HepG2 (cell line): ENCODE data around the gene NOCT. TPM values are rescaled to one million over a fixed set of nuclear protein-coding genes. Genes with fewer than 3 reads are reported as not detected.
"Not testable (repeated sequence)": the region's sequence is repeated elsewhere in the genome, so short reads cannot be mapped to it uniquely, and the experiment has no call there.

Source experiments
- ATAC-seq: fragments of 200-7000 bp; cut with Tn5 transposase; 3 replicates; pipeline ENCODE4 v1.9.1; 2020; ENCODE audit warnings: mild to moderate bottlenecking, moderate library complexity
- BruUV-seq: library from RNA; stranded (reverse); fragments of 400-500 nt; replicated peaks from 2 replicates; lab custom pipeline; 2021; lab: Mats Ljungman, UMichigan
- CTCF ChIA-PET: fragments of 300-600 bp; formaldehyde crosslinking; extraction: SDS; loops from one replicate; lab custom pipeline; 2021; ENCODE audit warnings: low total read pairs, inconsistent platforms, low intra/inter-chr PET ratio; lab: Yijun Ruan, JAX
- POLR2A ChIA-PET: fragments of 350-600 bp; sonication (Branson Sonifier 250); formaldehyde crosslinking; loops from one replicate; lab custom pipeline; 2020; ENCODE audit warnings: antibody characterized with exemption, inconsistent platforms; lab: Yijun Ruan, JAX
- DNase-seq: peaks from one replicate; pipeline ENCODE4 v3.0.0-alpha.2; 2015; ENCODE audit warnings: low spot score
- FAIRE-seq: peaks from 3 replicates; lab custom pipeline; 2011; peaks lifted over from hg19 to GRCh38; lab: Jason Lieb, UNC
- H2AFZ ChIP-seq: one replicate; pipeline ENCODE4 v1.6.1; 2011; ENCODE audit warnings: low read length, inconsistent platforms
- H3K27ac ChIP-seq: fragments of 300-600 bp; 3 replicates; pipeline ENCODE4 v1.8.0; 2011; ENCODE audit warnings: mixed run types, mild to moderate bottlenecking, mixed read lengths, low read length, inconsistent platforms; ENCODE audit not compliant: insufficient read depth; ENCODE audit errors: extremely low read length
- H3K27me3 ChIP-seq, 2 experiments: fragments of 200-600 bp in 1 of 2; 2 replicates in 1 of 2; 3 replicates in 1 of 2; pipeline versions ENCODE4 v1.6.0 to v1.8.0; 2011; ENCODE audit warnings: low read length in 2 of 2, mild to moderate bottlenecking in 2 of 2, moderate library complexity in 2 of 2, inconsistent platforms in 1 of 2; ENCODE audit not compliant: insufficient read depth in 2 of 2, control insufficient read depth in 1 of 2
- H3K36me3 ChIP-seq, 2 experiments: fragments of 200-600 bp in 1 of 2; replicated peaks in 1 of 2; 2 replicates in 1 of 2; 3 replicates in 1 of 2; pipeline versions ENCODE4 v1.5.1 to v1.8.0; 2011; ENCODE audit warnings: low read length in 2 of 2, inconsistent platforms in 1 of 2; ENCODE audit not compliant: insufficient read depth in 2 of 2, control insufficient read depth in 1 of 2
- H3K4me1 ChIP-seq: 2 replicates; pipeline ENCODE4 v1.5.1; 2012; ENCODE audit warnings: low read length, inconsistent platforms; ENCODE audit not compliant: insufficient read depth
- H3K4me2 ChIP-seq: 2 replicates; pipeline ENCODE4 v1.6.0; 2011; ENCODE audit warnings: low read depth, low read length, inconsistent platforms
- H3K4me3 ChIP-seq, 3 experiments: fragments of 200-600 bp in 1 of 3; sonication (generic), shearing (Covaris generic) in 1 of 3; replicated peaks in 1 of 3; 2 replicates each; pipeline ENCODE4 v1.5.1; 2011 to 2016; ENCODE audit warnings: low read length in 3 of 3, inconsistent platforms in 2 of 3, low read depth in 2 of 3, mild to moderate bottlenecking in 2 of 3, control low read depth in 1 of 3, mixed read lengths in 1 of 3; ENCODE audit not compliant: insufficient read depth in 1 of 3
- H3K79me2 ChIP-seq: one replicate; pipeline ENCODE4 v1.6.1; 2011; ENCODE audit warnings: low read length, inconsistent platforms; ENCODE audit not compliant: insufficient read depth
- H3K9ac ChIP-seq: 2 replicates; pipeline ENCODE4 v1.6.0; 2011; ENCODE audit warnings: mild to moderate bottlenecking, low read depth, low read length, inconsistent platforms; ENCODE audit not compliant: insufficient read depth
- H3K9me3 ChIP-seq: 2 replicates; pipeline ENCODE4 v1.5.1; 2012; ENCODE audit warnings: mild to moderate bottlenecking, low read length
- H4K20me1 ChIP-seq: 2 replicates; pipeline ENCODE4 v1.6.0; 2011; ENCODE audit warnings: inconsistent platforms, mild to moderate bottlenecking, low read length, moderate library complexity; ENCODE audit not compliant: insufficient read depth
- HOMEZ ChIP-seq: IDR thresholded peaks from 2 replicates; pipeline ENCODE4 v1.6.1; 2016; ENCODE audit warnings: low read depth
- MXI1 ChIP-seq: IDR thresholded peaks from 3 replicates; pipeline ENCODE4 v1.6.1; 2012; ENCODE audit warnings: low read depth, low read length, inconsistent platforms, borderline replicate concordance
- MYPOP ChIP-seq: sonication (generic); formaldehyde crosslinking; IDR thresholded peaks from 2 replicates; pipeline ENCODE4 v1.8.1; 2023; ENCODE audit warnings: mild to moderate bottlenecking, moderate library complexity, missing genetic modification reagents
- RAD21 ChIP-seq: fragments of 450-650 bp; formaldehyde crosslinking; IDR thresholded peaks from 2 replicates; pipeline ENCODE4 v1.5.0; 2020; ENCODE audit warnings: mild to moderate bottlenecking
- RBM22 ChIP-seq: fragments of 200-400 bp; formaldehyde crosslinking; optimal IDR thresholded peaks from 2 replicates; pipeline ENCODE3; 2017; ENCODE audit warnings: mild to moderate bottlenecking, low read length, moderate library complexity
- SMC3 ChIP-seq: IDR thresholded peaks from 2 replicates; pipeline ENCODE4 v1.6.1; 2011; ENCODE audit warnings: low read length, improper control_type of control experiment
- SSRP1 ChIP-seq: IDR thresholded peaks from 2 replicates; pipeline ENCODE4 v1.6.1; 2016; ENCODE audit warnings: control low read depth
- TEAD3 ChIP-seq: optimal IDR thresholded peaks from 2 replicates; pipeline ENCODE3; 2016; ENCODE audit warnings: borderline replicate concordance
- TFAP4 ChIP-seq: sonication (generic); IDR thresholded peaks from 2 replicates; pipeline ENCODE4 v1.6.1; 2016; ENCODE audit warnings: low read depth, borderline replicate concordance
- ZNF660 ChIP-seq: sonication (generic); formaldehyde crosslinking; IDR thresholded peaks from 2 replicates; pipeline ENCODE4 v1.5.1; 2020; ENCODE audit warnings: mild to moderate bottlenecking, low read depth, missing genetic modification reagents, borderline replicate concordance
- ZNF747 ChIP-seq: sonication (generic); formaldehyde crosslinking; IDR thresholded peaks from 2 replicates; pipeline ENCODE4 v1.8.1; 2023; ENCODE audit warnings: missing genetic modification reagents, mild to moderate bottlenecking, borderline replicate concordance
- ZSCAN29 ChIP-seq: sonication (generic); formaldehyde crosslinking; conservative IDR thresholded peaks from 2 replicates; pipeline ENCODE4 v1.4.0; 2020; ENCODE audit warnings: mild to moderate bottlenecking, missing genetic modification reagents
- WGBS: methylation state at CpG from one replicate; pipeline ENCODE4 v1.1.6; 2017; ENCODE audit warnings: low lambda C conversion rate; 5-methylcytosine and 5-hydroxymethylcytosine counted together
- in situ Hi-C: cut with HindIII; loops from 2 replicates; pipeline ENCODE4 v1.10.0; 2017; ENCODE audit warnings: low pct_unique_long_range_greater_than_20kb; ENCODE audit not compliant: extremely low pct_ligation_motif_present
- intact Hi-C: fragments of 100-400 bp; cut with micrococcal nuclease; formaldehyde crosslinking; loops from one replicate; pipeline ENCODE4 v1.10.0; 2022; ENCODE audit not compliant: unreplicated experiment
- polyA plus RNA-seq, 8 experiments: library from polyadenylated mRNA; depleted of rRNA in 3 of 8; stranded (reverse) in 7 of 8; unstranded in 1 of 8; fragments of >200 nt; fragmentation: Illumina TruSeq in 4 of 8; extraction: Trizol in 4 of 8; gene quantifications; 2 replicates each; pipeline versions ENCODE4 v1.2.1 to v1.2.3, GENCODE V29; 2011 to 2016; ENCODE audit warnings: low read depth in 4 of 8, missing spikeins in 1 of 8, mixed read lengths in 1 of 8; ENCODE audit not compliant: insufficient read depth in 1 of 8
- total RNA-seq, 5 experiments: library from RNA; depleted of rRNA; stranded (reverse); fragments of >200 nt; fragmentation: Illumina TruSeq; extraction: Trizol; gene quantifications; 2 replicates each; pipeline ENCODE4 v1.2.3, GENCODE V29; 2016; ENCODE audit warnings: low read depth in 1 of 5

NOCT gene
- total and polyA plus RNA-seq, 2 of the 13 experiments (the other 11 are each of a cell fraction or from before 2014, with no cell fraction given) = 3.6 to 13.1 TPM

- DNase-seq, H3K36me3 ChIP-seq, H3K4me1 ChIP-seq, H2AFZ ChIP-seq, ATAC-seq, BruUV-seq, H3K27ac ChIP-seq, H3K4me3 ChIP-seq, H3K27me3 ChIP-seq, H3K9ac ChIP-seq, H3K4me2 ChIP-seq, FAIRE-seq, H3K9me3 ChIP-seq: not testable (repeated sequence)
- peaks cover 69% of the 10 kb centered on the region for H3K79me2 ChIP-seq
- 94% methylated on average over 2 of the region's 6 CpGs for WGBS
- intact Hi-C loops (loop anchor here (2.0 to 10.0 kb wide), 5 partner anchors 52 to 505 kb away; partner anchors contain the start of gene ELF2), in situ Hi-C loops (loop anchor here (5.0 kb wide), 1 partner anchor 52 kb away; no protein-coding TSS in a partner anchor)
- peaks cover 12% of the 10 kb centered on the region for H4K20me1 ChIP-seq
- ChIA-PET CTCF (interaction anchor here (0.7 to 1.7 kb wide), 6 partner anchors 69 to 622 kb away, joined by 3 to 5 read pairs (median 4); no protein-coding TSS in a partner anchor), POLR2A (interaction anchor here (1.0 to 1.3 kb wide), 3 partner anchors 10 to 266 kb away, joined by 3 to 6 read pairs (median 5); no protein-coding TSS in a partner anchor)
Measured at GRCh38 chr4:139029866-139030363, 14.3 kb downstream of the NOCT start.

- Histone ChIP-seq H3K4me2 (no peak overlapping the region), H2AFZ (no peak overlapping the region), H3K79me2 (peaks cover 69% of the 10 kb centered on the region), H3K4me3 (no peak overlapping the region), H3K27me3 (no peaks in the 10 kb centered on the region), H3K4me1 (0 out of 2 replicates have a peak, but pooled peaks cover 13% of the 10 kb centered on the region), H3K9me3 (no peaks in the 10 kb centered on the region), H3K27ac (no peak overlapping the region), H3K36me3 (peaks cover 5 to 11% of the 10 kb centered on the region in 2 experiments; a peak in 2 of 5 replicates), H3K9ac (no peak overlapping the region), H4K20me1 (peaks cover 18% of the 10 kb centered on the region)
- intact Hi-C loops (loop anchor here (2.0 to 10.0 kb wide), 5 partner anchors 52 to 504 kb away; partner anchors contain the start of gene ELF2), in situ Hi-C loops (loop anchor here (5.0 kb wide), 1 partner anchor 52 kb away; no protein-coding TSS in a partner anchor)
- no TSS peak for BruUV-seq
- 73% methylated on average over 14 of the region's 14 CpGs for WGBS
- ChIA-PET CTCF (interaction anchor here (0.7 to 1.7 kb wide), 6 partner anchors 68 to 621 kb away, joined by 3 to 5 read pairs (median 4); no protein-coding TSS in a partner anchor), POLR2A (interaction anchor here (1.0 to 1.3 kb wide), 3 partner anchors 11 to 265 kb away, joined by 3 to 6 read pairs (median 5); no protein-coding TSS in a partner anchor)
- peak; percentile 67 for DNase-seq
- peak; percentile 67 for ATAC-seq
- FAIRE-seq = peak; percentile 88
- no peak for TF ChIP-seq ZNF660 (CRISPR knock-in tag)
- 0 out of 3 replicates have a peak, but pooled peaks have one; percentile 25 for TF ChIP-seq MXI1
- peak; percentile 62 for TF ChIP-seq RAD21 (CRISPR knock-in tag)
- 0 out of 2 replicates have a peak, but pooled peaks have one; percentile 18 for TF ChIP-seq MYPOP (CRISPR knock-in tag)
- TF ChIP-seq ZNF747 = no peak
- 0 out of 2 replicates have a peak, but pooled peaks have one; percentile 27 for TF ChIP-seq HOMEZ (CRISPR knock-in tag)
- peak; percentile 10 for TF ChIP-seq TEAD3 (CRISPR knock-in tag)
- 0 out of 2 replicates have a peak, but pooled peaks have one; percentile 53 for TF ChIP-seq SSRP1 (CRISPR knock-in tag)
- TF ChIP-seq ZSCAN29 (CRISPR knock-in tag) = no peak
- TF ChIP-seq RBM22 = peak; percentile 69
- no peak for TF ChIP-seq TFAP4
- peak; percentile 39; the same call in 1 of the 2 replicates for TF ChIP-seq SMC3
Measured at GRCh38 chr4:139030614-139031235, 15.1 kb downstream of the NOCT start.
